GM23338 (cell line): ENCODE measurements around the gene DAPK3. TPM values are rescaled to one million over a fixed set of nuclear protein-coding genes. Genes with fewer than 3 reads are reported as not detected.
"Not testable (repeated sequence)": the region's sequence is repeated elsewhere in the genome, so short reads cannot be mapped to it uniquely, and the experiment has no call there.

Experiments used
- ATAC-seq: fragments of 200-7000 bp; cut with Tn5 transposase; 3 replicates; pipeline ENCODE4 v1.9.1; 2020
- DNase-seq: peaks from one replicate; pipeline ENCODE4 v3.0.0-alpha.2; 2015; ENCODE audit warnings: low spot score
- H2AFZ ChIP-seq: fragments of 200-600 bp; sonication (generic); 2 replicates; pipeline ENCODE4 v1.8.0; 2016; ENCODE audit warnings: antibody characterized with exemption, mild to moderate bottlenecking, moderate library complexity
- H3F3A ChIP-seq: fragments of 200-600 bp; sonication (generic); replicated peaks from 2 replicates; pipeline ENCODE4 v1.8.0; 2017; ENCODE audit warnings: antibody characterized with exemption, mixed run types, low read depth
- H3K27ac ChIP-seq: fragments of 200-600 bp; sonication (generic); 2 replicates; pipeline ENCODE4 v1.6.1; 2016; ENCODE audit warnings: low read depth
- H3K27me3 ChIP-seq: fragments of 200-600 bp; sonication (generic); 2 replicates; pipeline ENCODE4 v1.8.0; 2016; ENCODE audit warnings: mild to moderate bottlenecking, mixed run types, moderate library complexity; ENCODE audit not compliant: insufficient read depth
- H3K36me3 ChIP-seq: fragments of 200-600 bp; sonication (generic); 2 replicates; pipeline ENCODE4 v1.8.0; 2016; ENCODE audit warnings: mild to moderate bottlenecking; ENCODE audit not compliant: insufficient read depth
- H3K4me1 ChIP-seq: fragments of 200-600 bp; sonication (generic); 2 replicates; pipeline ENCODE4 v1.8.0; 2016; ENCODE audit warnings: mild to moderate bottlenecking, moderate library complexity; ENCODE audit not compliant: insufficient read depth
- H3K4me2 ChIP-seq: fragments of 200-600 bp; sonication (generic); 2 replicates; pipeline ENCODE4 v1.7.1; 2017; ENCODE audit warnings: mixed run types
- H3K4me3 ChIP-seq: fragments of 200-600 bp; sonication (generic); 2 replicates; pipeline ENCODE4 v1.6.1; 2016; ENCODE audit warnings: mixed run types
- H3K79me2 ChIP-seq: fragments of 200-600 bp; sonication (generic); replicated peaks from 2 replicates; pipeline ENCODE4 v1.8.0; 2017; ENCODE audit warnings: mild to moderate bottlenecking; ENCODE audit not compliant: insufficient read depth
- H3K9me2 ChIP-seq: fragments of 200-600 bp; sonication (generic); 2 replicates; pipeline ENCODE4 v1.8.0; 2017; ENCODE audit not compliant: insufficient read depth
- H4K20me1 ChIP-seq: fragments of 200-600 bp; sonication (generic); replicated peaks from 2 replicates; pipeline ENCODE4 v1.8.0; 2017; ENCODE audit warnings: mild to moderate bottlenecking; ENCODE audit not compliant: insufficient read depth
- H3K27ac Mint-ChIP-seq: 2 replicates; pipeline ENCODE4 v1.8.0; 2020; ENCODE audit warnings: inconsistent platforms, mild to moderate bottlenecking, moderate library complexity, mixed read lengths
- H3K27me3 Mint-ChIP-seq: 3 replicates; pipeline ENCODE4 v1.8.0; 2022; ENCODE audit warnings: low read depth, mild to moderate bottlenecking, moderate library complexity, mixed read lengths, inconsistent platforms; ENCODE audit not compliant: insufficient read depth, poor library complexity
- H3K36me3 Mint-ChIP-seq: 3 replicates; pipeline ENCODE4 v1.8.0; 2021; ENCODE audit warnings: low read depth, mild to moderate bottlenecking, inconsistent platforms, moderate library complexity, mixed read lengths
- H3K4me1 Mint-ChIP-seq: 3 replicates; pipeline ENCODE4 v1.8.0; 2020; ENCODE audit warnings: mild to moderate bottlenecking, inconsistent platforms, mixed read lengths
- H3K4me3 Mint-ChIP-seq: 3 replicates; pipeline ENCODE4 v1.8.0; 2021; ENCODE audit warnings: moderate library complexity, mild to moderate bottlenecking, inconsistent platforms, mixed read lengths
- H3K9me3 Mint-ChIP-seq: 3 replicates; pipeline ENCODE4 v1.8.0; 2020; ENCODE audit warnings: moderate library complexity, mild to moderate bottlenecking, inconsistent platforms, mixed read lengths
- CREB1 ChIP-seq: fragments of 250-450 bp; sonication (Bioruptor Pico); IDR thresholded peaks from 2 replicates; pipeline ENCODE4 v1.5.0; 2020; ENCODE audit warnings: low read depth, mild to moderate bottlenecking, moderate library complexity
- EZH2 ChIP-seq: fragments of 200-600 bp; sonication (generic); IDR thresholded peaks from one replicate; pipeline ENCODE4 v1.8.0; 2017; ENCODE audit warnings: antibody characterized with exemption, mild to moderate bottlenecking, low read depth; ENCODE audit not compliant: unreplicated experiment
- JUNB ChIP-seq: IDR thresholded peaks from one replicate; pipeline ENCODE4 v1.6.1; 2016; ENCODE audit warnings: antibody characterized with exemption; ENCODE audit not compliant: unreplicated experiment
- STAT1 ChIP-seq: IDR thresholded peaks from one replicate; pipeline ENCODE4 v1.6.1; 2016; ENCODE audit warnings: antibody characterized with exemption; ENCODE audit not compliant: unreplicated experiment
- polyA plus RNA-seq: library from polyadenylated mRNA; unstranded; fragments of >200 nt; fragmentation: Nextera tagmentation; extraction: Ambion mirVana; gene quantifications from 2 replicates; pipeline ENCODE4 v1.2.1, GENCODE V29; 2016
- total RNA-seq: library from RNA; depleted of rRNA; stranded (reverse); fragments of >200 nt; shearing (Covaris generic); gene quantifications from 2 replicates; pipeline ENCODE4 v1.2.3, GENCODE V29; 2014
- TF ChIP-seq, protein P1 (sequence below): IDR thresholded peaks from one replicate; pipeline ENCODE4 v1.6.1; 2018; ENCODE audit warnings: antibody characterized with exemption; ENCODE audit not compliant: unreplicated experiment

Gene DAPK3
- total and polyA plus RNA-seq, 2 experiments from 2014 or later: 32.1 to 95.6 TPM

- Histone ChIP-seq H3F3A (0 out of 2 replicates have a peak, but pooled peaks cover 3% of the 10 kb centered on the region), H3K27me3 (no peaks in the 10 kb centered on the region), H3K4me1 (peaks cover 9% of the 10 kb centered on the region; the same call in 1 of the 2 replicates), H3K36me3 (0 out of 2 replicates have a peak, but pooled peaks cover 6% of the 10 kb centered on the region), H3K4me2 (no peak overlapping the region), H3K4me3 (no peak overlapping the region), H3K27ac (no peak overlapping the region), H4K20me1 (no peaks in the 10 kb centered on the region; the same call in 1 of the 2 replicates), H3K9me2 (no peaks in the 10 kb centered on the region), H2AFZ (no peak overlapping the region), H3K79me2 (no peaks in the 10 kb centered on the region)
- no peak overlapping the region for H3K4me3 Mint-ChIP-seq
- H3K27me3 Mint-ChIP-seq: peaks cover 14% of the 10 kb centered on the region
- H3K27ac Mint-ChIP-seq: no peak overlapping the region
- ATAC-seq (no peak), DNase-seq (no peak)
- H3K36me3 Mint-ChIP-seq: peaks cover 12% of the 10 kb centered on the region; the same call in 2 of the 3 replicates
- TF ChIP-seq EZH2 (no peak), CREB1 (CRISPR knock-in tag) (no peak), STAT1 (no peak), JUNB (no peak)
- no peaks in the 10 kb centered on the region; the same call in 2 of the 3 replicates for H3K9me3 Mint-ChIP-seq
- peaks cover 9% of the 10 kb centered on the region; the same call in 2 of the 3 replicates for H3K4me1 Mint-ChIP-seq
Measured at GRCh38 chr19:3954107-3954506, 16.8 kb downstream of the DAPK3 start.

DNA sequence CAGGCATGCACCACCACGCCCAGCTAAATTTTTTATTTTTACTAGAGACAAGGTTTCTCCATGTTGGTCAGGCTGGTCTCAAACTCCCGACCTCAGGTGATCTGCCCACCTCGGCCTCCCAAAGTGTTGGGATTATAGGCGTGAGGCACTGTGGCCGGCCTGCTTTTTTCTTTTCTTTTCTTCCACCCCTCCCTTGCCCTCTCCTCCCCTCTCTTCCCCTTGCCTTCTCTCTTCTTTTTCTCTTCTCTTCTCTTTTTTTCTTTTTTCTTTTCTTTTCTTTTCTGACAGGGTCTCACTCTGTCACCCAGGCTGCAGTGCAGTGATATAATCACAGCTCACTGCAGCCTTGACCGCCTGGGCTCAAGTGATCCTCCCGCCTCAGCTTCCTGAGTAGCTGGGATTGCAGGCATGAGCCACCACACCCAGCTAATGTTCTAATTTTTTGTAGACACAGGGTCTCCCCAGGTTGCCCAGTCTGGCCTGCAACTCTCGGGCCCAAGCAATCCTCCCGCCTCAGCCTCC lies 18.1 kb downstream of the DAPK3 start:
- not testable (repeated sequence) for H3K4me2 ChIP-seq, H2AFZ ChIP-seq, DNase-seq, H3K4me1 ChIP-seq, H3K36me3 Mint-ChIP-seq, H3K4me3 ChIP-seq, ATAC-seq, H3K36me3 ChIP-seq, H3K9me2 ChIP-seq, H3K4me1 Mint-ChIP-seq, H3K9me3 Mint-ChIP-seq, H4K20me1 ChIP-seq, H3K79me2 ChIP-seq, H3K27me3 ChIP-seq, H3F3A ChIP-seq, H3K27ac Mint-ChIP-seq, H3K4me3 Mint-ChIP-seq
- peaks cover 14% of the 10 kb centered on the region for H3K27me3 Mint-ChIP-seq
- H3K27ac ChIP-seq: 0 out of 2 replicates have a peak overlapping the region, but pooled peaks have one; percentile 55

GRCh38 chr19:3950871-3951861 lies 19.7 kb downstream of the DAPK3 start:
- H3K27ac Mint-ChIP-seq: no peak overlapping the region; the same call in 1 of the 2 replicates
- H3K36me3 ChIP-seq: no peaks in the 10 kb centered on the region
- H3K27me3 ChIP-seq: no peaks in the 10 kb centered on the region
- H3K4me1 Mint-ChIP-seq: peaks cover 9% of the 10 kb centered on the region; the same call in 2 of the 3 replicates
- H3F3A ChIP-seq: 0 out of 2 replicates have a peak, but pooled peaks cover 3% of the 10 kb centered on the region
- no peak overlapping the region for H3K4me3 Mint-ChIP-seq
- no peaks in the 10 kb centered on the region for H3K79me2 ChIP-seq
- TF ChIP-seq, protein P1, sequence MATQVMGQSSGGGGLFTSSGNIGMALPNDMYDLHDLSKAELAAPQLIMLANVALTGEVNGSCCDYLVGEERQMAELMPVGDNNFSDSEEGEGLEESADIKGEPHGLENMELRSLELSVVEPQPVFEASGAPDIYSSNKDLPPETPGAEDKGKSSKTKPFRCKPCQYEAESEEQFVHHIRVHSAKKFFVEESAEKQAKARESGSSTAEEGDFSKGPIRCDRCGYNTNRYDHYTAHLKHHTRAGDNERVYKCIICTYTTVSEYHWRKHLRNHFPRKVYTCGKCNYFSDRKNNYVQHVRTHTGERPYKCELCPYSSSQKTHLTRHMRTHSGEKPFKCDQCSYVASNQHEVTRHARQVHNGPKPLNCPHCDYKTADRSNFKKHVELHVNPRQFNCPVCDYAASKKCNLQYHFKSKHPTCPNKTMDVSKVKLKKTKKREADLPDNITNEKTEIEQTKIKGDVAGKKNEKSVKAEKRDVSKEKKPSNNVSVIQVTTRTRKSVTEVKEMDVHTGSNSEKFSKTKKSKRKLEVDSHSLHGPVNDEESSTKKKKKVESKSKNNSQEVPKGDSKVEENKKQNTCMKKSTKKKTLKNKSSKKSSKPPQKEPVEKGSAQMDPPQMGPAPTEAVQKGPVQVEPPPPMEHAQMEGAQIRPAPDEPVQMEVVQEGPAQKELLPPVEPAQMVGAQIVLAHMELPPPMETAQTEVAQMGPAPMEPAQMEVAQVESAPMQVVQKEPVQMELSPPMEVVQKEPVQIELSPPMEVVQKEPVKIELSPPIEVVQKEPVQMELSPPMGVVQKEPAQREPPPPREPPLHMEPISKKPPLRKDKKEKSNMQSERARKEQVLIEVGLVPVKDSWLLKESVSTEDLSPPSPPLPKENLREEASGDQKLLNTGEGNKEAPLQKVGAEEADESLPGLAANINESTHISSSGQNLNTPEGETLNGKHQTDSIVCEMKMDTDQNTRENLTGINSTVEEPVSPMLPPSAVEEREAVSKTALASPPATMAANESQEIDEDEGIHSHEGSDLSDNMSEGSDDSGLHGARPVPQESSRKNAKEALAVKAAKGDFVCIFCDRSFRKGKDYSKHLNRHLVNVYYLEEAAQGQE: no peak
- H3K9me3 Mint-ChIP-seq: no peaks in the 10 kb centered on the region; the same call in 1 of the 3 replicates
- 0 out of 2 replicates have a peak overlapping the region, but pooled peaks have one; percentile 55 for H3K27ac ChIP-seq
- 0 out of 2 replicates have a peak overlapping the region, but pooled peaks have one; percentile 60 for H3K4me2 ChIP-seq
- H3K9me2 ChIP-seq: no peaks in the 10 kb centered on the region
- peaks cover 5% of the 10 kb centered on the region; the same call in 2 of the 3 replicates for H3K36me3 Mint-ChIP-seq
- peak; percentile 38 for ATAC-seq
- DNase-seq: no peak
- H3K4me1 ChIP-seq: peaks cover 9% of the 10 kb centered on the region; the same call in 1 of the 2 replicates
- H2AFZ ChIP-seq: no peak overlapping the region
- no peaks in the 10 kb centered on the region; the same call in 1 of the 2 replicates for H4K20me1 ChIP-seq
- no peak overlapping the region for H3K4me3 ChIP-seq
- peaks cover 13% of the 10 kb centered on the region for H3K27me3 Mint-ChIP-seq
